GM18505 (cell line): Measurements from ENCODE around the gene THAP10.
"Not testable (repeated sequence)": the region's sequence is repeated elsewhere in the genome, so short reads cannot be mapped to it uniquely, and the experiment has no call there.

Source experiments
- ATAC-seq: cut with Tn5 transposase; IDR thresholded peaks from one replicate; pipeline ENCODE4 v1.9.1; 2021; ENCODE audit not compliant: unreplicated experiment
- POLR2A ChIP-seq: IDR thresholded peaks from 4 replicates; pipeline ENCODE4 v1.6.1; 2011; ENCODE audit warnings: borderline replicate concordance; ENCODE audit not compliant: insufficient read depth, insufficient read length; ENCODE audit errors: extremely low read depth

THAP10 gene

DNA sequence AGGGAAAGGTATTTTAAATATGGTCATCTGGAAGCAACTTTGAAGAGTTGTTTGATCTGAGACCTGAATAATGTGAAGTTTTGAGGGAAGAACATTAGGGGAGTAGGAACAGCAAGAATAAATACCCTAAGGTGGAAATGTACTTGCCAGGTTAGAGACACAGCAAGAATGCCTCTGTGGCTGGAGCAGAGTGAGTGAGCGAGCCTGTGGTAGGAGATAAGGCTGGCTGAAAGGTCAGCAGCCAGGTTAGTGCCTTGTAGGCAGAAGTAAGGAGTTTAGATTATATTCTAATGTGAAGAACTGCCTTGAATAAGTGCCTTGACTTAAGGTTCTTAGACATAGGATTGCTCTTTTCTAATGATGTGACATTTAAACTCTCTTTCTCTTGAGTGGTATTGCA, 18.7 kb upstream of the THAP10 start:
- no peak for TF ChIP-seq POLR2A
- ATAC-seq, result no peak

DNA sequence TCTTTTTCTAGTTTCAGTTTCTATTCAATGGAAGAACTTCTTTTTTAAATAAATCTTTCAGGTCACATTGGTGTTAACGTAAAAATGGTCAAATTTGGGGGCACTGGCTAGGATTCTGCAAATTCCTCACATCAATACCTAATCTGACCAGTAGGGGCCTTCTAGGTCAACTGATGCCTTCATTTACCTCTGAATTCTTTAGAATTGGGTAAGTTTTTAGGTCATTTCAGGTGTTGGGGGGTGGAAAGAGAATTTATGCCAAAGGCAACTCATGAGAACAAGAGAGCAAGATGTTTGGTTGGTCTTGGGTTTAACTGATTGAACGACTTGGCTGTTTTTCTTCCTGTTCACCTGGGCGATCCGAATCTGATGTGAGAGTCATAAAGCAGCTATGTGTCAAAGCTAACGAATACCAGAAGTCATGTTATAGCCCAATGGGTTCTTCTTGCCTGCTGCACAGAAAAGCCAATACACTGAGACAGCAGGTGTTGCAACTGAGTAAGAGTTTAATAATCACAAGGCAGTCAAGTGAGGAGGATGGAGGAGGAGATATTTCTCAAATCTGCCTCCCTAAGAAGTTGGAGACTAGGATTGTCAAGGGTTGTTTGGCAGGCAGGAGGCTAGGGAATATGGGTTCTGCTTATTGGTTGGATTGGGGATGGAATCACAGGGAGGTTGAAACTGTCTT, 15.7 kb upstream of the THAP10 start:
- no peak for TF ChIP-seq POLR2A
- no peak for ATAC-seq

DNA sequence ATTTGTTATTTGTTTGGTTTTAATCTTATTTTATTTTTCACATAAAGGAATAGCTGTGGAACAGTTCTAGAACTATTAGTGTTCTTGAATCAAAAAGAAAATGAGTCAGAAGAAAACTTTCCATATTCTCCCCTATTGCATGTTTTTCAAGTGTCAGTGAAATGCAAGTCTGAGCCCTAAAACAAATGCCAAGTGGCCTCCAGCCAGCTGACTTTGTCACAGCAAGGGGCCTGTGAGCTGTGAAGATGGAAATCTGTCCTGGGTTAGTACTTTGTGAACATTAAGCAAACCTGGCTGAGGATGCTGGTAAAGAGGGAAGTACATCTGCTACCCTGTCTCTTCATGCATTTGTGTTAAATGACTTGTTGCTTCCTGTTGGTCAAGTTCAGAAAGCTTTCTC, 14.6 kb upstream of the THAP10 start:
- no peak for ATAC-seq
- no peak for TF ChIP-seq POLR2A

DNA sequence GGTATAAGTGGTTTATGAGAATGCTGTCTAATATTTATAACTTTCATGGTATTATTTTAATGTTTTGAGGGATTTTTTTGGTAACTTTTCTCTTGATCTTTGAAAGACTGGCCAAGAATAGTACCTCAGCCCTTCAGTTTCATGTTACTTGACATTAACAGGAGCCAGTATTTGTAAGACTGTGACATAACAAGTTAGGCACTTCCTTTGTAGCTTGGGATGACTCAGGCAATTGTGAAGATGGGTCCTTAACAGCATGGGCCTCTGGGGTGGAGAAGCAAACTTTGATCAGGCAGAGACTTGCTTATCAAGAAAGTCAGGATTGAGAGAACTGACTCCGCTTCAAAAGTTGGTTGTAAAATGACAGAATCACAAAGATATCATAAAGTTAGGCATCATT, 9.9 kb upstream of the THAP10 start:
- no peak for ATAC-seq
- TF ChIP-seq POLR2A, result no peak

DNA sequence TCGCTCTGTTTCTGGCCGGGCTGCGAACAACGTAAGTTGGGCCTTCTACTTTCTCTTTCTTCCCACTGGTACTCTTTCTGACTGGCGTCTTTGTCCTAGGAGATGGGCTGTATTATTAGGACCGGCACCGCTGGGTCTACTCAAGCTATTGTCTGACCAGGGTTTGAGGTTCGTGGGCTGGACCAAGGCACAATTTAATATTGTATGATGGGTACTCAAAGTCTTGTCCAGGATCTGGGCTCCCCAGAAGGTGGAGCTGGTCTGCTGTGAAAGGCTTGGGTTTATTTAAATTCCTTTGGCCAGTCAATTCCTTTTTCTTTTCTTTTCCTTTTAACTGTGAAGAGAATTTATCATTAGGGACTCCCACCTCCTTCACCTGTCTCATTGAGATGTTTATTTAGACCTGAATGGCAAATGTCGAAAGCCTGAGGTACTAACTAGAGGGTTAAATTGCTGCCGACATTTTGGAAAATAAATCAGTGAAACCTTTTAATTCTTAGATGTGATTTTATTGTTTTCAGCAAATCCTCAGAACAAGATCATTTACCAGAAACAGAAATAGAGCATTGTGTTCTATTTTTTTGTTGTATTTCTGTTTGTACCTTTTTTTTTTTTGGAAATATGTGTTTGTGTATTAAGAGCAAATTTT, 803 bp upstream of the THAP10 start:
- no peak for TF ChIP-seq POLR2A
- ATAC-seq, result no peak

DNA sequence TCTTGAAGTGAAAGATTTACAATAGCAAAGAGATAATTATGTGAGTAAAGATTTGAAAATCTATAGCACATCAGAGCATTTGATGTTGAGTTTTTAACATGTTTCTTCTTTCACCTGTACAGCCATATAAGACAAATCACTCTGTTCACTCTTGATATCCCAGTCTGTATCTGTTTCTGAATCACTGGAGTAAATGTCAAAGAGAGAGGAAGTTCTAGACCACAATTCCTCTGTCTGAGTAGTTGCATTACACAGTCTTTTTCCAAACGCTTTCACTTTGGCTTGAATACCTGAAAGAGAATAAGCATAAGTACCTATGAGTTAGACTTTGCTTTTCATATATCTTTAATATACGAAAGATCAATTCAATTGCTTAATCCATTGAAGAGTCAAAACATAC, 9.9 kb downstream of the THAP10 start:
- no peak for ATAC-seq
- no peak for TF ChIP-seq POLR2A

DNA sequence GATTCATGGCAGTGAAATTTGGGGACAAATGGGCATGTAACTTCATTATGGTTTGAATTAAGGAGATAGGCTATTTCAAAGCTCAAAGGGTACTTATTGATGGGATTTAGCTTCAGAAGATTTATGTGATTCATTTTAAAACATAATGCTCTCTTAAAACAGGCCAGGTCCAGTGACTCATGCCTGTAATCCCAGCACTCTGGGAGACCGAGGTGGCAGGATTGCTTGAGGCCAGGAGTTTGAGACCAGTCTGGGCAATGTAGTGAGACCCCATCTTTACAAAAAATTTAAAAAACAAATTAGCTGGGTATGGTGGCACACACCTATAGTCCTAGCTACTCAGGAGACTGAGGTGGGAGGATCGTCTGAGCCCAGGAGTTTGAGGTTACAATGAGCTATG, 11.5 kb downstream of the THAP10 start:
- no peak for TF ChIP-seq POLR2A
- ATAC-seq, result no peak

DNA sequence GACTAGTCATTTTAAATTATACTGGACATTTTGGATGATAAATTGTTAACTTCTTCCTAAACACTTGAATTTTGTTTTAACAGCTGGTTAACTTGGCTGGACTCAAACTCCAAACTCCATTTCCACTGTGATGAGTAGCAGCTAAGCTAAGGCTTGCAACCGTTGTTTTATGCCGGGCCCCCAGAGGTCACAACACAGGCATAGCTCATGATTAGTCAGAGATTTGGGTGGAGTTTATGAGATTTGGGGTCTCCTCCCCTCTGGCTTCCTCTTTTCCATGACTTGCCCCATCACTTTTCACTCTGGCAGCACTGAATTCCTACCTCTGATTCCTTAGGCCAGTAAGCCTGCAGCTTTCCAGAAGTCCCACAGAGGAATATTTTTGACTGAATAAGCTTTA, 12.8 kb downstream of the THAP10 start:
- TF ChIP-seq POLR2A, result no peak
- ATAC-seq, result no peak

DNA sequence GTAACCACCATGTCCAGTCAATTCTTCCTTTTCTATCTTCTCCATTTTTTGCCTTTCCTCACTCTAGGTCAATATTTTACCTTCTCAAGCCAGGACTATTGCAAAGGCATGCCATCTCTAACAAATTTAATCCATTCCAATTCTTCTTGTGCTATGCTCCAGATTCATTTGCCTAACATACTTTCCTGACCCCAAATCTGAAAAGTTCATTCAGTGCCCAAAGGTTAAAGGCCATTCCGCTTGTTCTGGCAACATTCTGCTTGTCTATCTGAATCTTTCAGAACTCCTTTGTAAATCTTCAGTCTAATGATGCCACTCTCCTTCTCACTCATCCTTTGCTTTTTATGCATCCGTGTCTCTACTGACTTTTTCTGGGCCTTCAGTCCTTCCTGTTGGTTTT, 15.6 kb downstream of the THAP10 start:
- ATAC-seq, result no peak
- no peak for TF ChIP-seq POLR2A

DNA sequence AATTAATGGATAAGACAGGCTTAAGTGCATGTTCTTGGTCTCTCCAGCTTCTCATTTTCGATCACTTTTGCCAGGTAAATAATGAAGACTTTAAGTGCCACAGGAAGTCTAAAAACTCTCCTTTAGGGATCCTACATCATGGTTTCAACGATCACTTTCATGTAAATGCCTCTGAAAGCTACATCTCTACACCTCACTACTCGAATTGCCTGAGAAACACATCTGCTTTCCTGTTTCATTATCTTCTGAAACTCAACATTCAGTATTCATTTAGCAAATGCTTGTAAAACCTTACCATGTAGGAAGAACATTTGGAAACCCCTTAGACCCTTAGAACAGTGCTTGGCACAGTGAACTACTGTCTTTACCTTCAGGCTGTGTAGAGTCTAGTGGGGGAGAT, 16.2 kb downstream of the THAP10 start:
- ATAC-seq, result no peak
- TF ChIP-seq POLR2A, result no peak

DNA sequence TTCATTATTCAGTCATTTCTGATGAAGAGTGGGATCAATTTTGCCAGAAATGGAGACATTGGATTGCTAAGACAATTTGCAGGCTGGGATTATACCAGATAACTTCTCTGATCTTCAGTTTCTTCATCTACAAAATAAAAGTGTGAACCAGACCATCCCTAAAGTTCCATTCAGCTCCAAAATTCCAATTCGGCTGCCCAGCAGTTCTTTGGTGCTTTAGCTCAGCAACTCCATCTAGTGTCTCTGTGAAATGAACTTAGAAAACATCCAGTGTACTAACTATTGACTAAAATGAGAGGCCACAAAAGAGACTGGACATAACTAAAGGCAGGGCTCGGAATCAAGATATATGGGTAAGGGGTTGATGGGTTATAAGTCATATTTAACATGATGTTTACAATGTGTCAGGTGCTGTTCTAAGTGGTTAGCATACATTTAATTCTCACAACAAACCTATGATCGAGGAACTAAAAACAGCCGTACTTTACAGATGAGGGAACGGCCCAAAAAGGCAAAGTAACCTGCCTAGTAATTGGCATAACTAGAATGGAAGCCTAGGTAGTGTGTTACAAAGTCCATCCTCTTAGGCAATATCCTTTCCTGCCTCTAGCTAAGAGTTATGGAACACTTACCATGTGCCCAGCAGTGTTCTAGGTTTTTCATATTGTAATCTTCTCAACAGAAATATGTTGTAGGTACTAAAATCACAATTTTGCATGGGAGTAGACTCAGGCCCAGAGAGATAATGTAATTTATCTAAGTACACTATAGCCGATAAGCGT, 17.0 kb downstream of the THAP10 start:
- TF ChIP-seq POLR2A, result no peak
- ATAC-seq, result no peak

DNA sequence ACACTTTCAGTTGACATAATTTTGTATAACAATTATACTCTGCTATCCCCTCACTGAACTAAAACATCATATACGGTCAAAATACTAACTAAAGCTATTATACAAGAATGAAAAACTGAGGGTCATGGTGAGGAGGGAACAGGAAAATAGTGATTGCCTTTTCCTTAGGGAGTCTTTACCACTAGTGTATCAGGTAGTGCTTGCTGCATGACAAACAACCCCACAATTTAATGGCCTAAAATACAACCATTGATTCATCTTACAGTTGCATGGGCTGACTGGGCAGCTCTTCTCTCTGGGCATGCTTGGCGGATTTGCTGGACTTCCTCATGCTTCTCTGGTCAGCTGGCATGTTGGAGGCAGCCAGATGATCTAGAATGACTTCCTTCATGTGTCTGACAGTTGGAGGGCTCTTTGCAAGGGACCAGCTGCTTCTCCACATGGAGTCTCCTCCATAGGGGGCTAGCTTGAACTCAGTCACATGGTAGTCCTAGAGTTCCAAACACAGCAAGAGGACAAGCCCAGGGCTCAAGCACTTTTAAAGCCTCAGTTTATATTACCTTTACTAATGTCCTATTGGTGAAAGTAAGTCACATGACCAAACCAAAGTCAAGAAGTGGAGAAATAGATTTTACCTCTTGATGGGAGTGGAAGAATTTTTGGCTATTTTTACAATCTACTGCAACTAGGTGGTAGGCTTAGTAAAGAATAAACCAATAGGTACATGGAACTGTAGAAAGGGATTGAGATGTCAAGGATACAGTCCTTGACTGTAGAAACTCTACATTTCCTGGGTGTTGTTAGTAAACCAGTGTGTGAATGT, 18.8 kb downstream of the THAP10 start:
- no peak for TF ChIP-seq POLR2A
- ATAC-seq, result no peak

DNA sequence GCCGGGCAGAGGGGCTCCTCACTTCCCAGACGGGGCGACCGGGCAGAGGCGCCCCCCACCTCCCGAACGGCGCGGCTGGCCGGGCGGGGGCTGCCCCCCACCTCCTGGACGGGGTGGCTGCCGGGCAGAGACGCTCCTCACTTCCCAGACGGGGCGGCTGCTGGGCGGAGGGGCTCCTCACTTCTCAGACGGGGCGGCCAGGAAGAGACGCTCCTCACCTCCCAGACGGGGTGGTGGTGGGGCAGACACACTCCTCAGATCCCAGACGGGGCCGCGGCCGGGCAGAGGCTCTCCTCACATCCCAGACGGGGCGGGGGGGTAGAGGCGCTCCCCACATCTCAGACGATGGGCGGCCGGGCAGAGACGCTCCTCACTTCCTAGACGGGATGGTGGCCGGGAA, 20.7 kb downstream of the THAP10 start:
- not testable (repeated sequence) for ATAC-seq
